SK-N-SH (cell line): ENCODE results near the gene ADIRF.

Experiments
- CHD2 ChIP-seq: fragments of 150-350 bp; IDR thresholded peaks from 2 replicates; pipeline ENCODE4 v1.6.1; 2018; ENCODE audit warnings: low read length; ENCODE audit not compliant: partially characterized antibody
- EP300 ChIP-seq, 2 experiments: IDR thresholded peaks; 2 replicates each; pipeline versions ENCODE4 v1.4.0 to v1.6.1; 2012; ENCODE audit warnings: borderline replicate concordance in 1 of 2, low read depth in 1 of 2, low read length in 1 of 2
- RAD21 ChIP-seq: IDR thresholded peaks from 2 replicates; pipeline ENCODE4 v1.6.1; 2012; ENCODE audit warnings: mild to moderate bottlenecking, low read length
- RFX5 ChIP-seq: IDR thresholded peaks from 2 replicates; pipeline ENCODE4 v1.6.1; 2012; ENCODE audit warnings: mild to moderate bottlenecking, improper control_type of control experiment, low read length
- SIN3A ChIP-seq: IDR thresholded peaks from 2 replicates; pipeline ENCODE4 v1.6.1; 2012; ENCODE audit warnings: low read depth, mild to moderate bottlenecking, low read length, moderate library complexity, borderline replicate concordance
- YY1 ChIP-seq: IDR thresholded peaks from 2 replicates; pipeline ENCODE4 v1.4.0; 2012; ENCODE audit warnings: low read depth, mild to moderate bottlenecking
- TF ChIP-seq, protein P1 (sequence below): fragments of 200-600 bp; sonication (generic); IDR thresholded peaks from 2 replicates; pipeline ENCODE4 v1.6.1; 2017; ENCODE audit warnings: antibody characterized with exemption, mild to moderate bottlenecking, moderate library complexity
- TF ChIP-seq, protein P2 (sequence below): IDR thresholded peaks from 2 replicates; pipeline ENCODE4 v1.6.1; 2012; ENCODE audit warnings: mild to moderate bottlenecking, low read depth, low read length, moderate library complexity
- TF ChIP-seq, protein P3 (sequence below): fragments of 150-350 bp; IDR thresholded peaks from 2 replicates; pipeline ENCODE4 v1.6.1; 2017; ENCODE audit warnings: antibody characterized with exemption, low read length, low read depth, borderline replicate concordance

DNA sequence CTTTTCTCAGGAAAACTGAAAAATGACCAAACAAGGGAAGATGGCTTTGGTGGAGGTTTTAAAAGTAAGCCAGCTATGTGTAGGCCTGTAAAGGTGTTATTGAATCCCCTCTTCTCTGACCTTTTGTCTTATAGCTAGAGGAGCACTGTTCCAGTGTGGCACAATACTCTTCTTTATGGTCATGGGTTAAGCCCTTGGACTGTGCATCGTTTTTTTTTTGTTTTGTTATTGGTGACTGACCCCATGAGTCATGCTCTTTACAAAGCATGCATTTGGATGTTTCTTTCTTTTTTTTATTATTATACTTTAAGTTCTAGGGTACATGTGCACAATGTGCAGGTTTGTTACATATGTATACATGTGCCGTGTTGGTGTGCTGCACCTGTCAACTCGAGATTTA is 32.2 kb downstream of the ADIRF start:
- TF ChIP-seq, protein P1, sequence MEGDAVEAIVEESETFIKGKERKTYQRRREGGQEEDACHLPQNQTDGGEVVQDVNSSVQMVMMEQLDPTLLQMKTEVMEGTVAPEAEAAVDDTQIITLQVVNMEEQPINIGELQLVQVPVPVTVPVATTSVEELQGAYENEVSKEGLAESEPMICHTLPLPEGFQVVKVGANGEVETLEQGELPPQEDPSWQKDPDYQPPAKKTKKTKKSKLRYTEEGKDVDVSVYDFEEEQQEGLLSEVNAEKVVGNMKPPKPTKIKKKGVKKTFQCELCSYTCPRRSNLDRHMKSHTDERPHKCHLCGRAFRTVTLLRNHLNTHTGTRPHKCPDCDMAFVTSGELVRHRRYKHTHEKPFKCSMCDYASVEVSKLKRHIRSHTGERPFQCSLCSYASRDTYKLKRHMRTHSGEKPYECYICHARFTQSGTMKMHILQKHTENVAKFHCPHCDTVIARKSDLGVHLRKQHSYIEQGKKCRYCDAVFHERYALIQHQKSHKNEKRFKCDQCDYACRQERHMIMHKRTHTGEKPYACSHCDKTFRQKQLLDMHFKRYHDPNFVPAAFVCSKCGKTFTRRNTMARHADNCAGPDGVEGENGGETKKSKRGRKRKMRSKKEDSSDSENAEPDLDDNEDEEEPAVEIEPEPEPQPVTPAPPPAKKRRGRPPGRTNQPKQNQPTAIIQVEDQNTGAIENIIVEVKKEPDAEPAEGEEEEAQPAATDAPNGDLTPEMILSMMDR, result no peak
- TF ChIP-seq, protein P2, sequence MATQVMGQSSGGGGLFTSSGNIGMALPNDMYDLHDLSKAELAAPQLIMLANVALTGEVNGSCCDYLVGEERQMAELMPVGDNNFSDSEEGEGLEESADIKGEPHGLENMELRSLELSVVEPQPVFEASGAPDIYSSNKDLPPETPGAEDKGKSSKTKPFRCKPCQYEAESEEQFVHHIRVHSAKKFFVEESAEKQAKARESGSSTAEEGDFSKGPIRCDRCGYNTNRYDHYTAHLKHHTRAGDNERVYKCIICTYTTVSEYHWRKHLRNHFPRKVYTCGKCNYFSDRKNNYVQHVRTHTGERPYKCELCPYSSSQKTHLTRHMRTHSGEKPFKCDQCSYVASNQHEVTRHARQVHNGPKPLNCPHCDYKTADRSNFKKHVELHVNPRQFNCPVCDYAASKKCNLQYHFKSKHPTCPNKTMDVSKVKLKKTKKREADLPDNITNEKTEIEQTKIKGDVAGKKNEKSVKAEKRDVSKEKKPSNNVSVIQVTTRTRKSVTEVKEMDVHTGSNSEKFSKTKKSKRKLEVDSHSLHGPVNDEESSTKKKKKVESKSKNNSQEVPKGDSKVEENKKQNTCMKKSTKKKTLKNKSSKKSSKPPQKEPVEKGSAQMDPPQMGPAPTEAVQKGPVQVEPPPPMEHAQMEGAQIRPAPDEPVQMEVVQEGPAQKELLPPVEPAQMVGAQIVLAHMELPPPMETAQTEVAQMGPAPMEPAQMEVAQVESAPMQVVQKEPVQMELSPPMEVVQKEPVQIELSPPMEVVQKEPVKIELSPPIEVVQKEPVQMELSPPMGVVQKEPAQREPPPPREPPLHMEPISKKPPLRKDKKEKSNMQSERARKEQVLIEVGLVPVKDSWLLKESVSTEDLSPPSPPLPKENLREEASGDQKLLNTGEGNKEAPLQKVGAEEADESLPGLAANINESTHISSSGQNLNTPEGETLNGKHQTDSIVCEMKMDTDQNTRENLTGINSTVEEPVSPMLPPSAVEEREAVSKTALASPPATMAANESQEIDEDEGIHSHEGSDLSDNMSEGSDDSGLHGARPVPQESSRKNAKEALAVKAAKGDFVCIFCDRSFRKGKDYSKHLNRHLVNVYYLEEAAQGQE, result no peak
- no peak for TF ChIP-seq SIN3A
- TF ChIP-seq, protein P3, sequence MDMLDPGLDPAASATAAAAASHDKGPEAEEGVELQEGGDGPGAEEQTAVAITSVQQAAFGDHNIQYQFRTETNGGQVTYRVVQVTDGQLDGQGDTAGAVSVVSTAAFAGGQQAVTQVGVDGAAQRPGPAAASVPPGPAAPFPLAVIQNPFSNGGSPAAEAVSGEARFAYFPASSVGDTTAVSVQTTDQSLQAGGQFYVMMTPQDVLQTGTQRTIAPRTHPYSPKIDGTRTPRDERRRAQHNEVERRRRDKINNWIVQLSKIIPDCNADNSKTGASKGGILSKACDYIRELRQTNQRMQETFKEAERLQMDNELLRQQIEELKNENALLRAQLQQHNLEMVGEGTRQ, result no peak
- TF ChIP-seq CHD2, result no peak
- no peak for TF ChIP-seq EP300 (IDR thresholded peaks at IDR 0.05; ENCODE audit: borderline replicate concordance in 1 of 2, low read depth in 1 of 2, low read length in 1 of 2)
- TF ChIP-seq YY1, result no peak
- no peak for TF ChIP-seq RAD21
- no peak for TF ChIP-seq RFX5
